Fibroblast of lung (primary cell): Measurements from ENCODE around the gene ADGRV1.
"Not testable (repeated sequence)": the region's sequence is repeated elsewhere in the genome, so short reads cannot be mapped to it uniquely, and the experiment has no call there.

Source experiments
- CTCF ChIP-seq, 2 donors: IDR thresholded peaks in 1 of 2; conservative IDR thresholded peaks in 1 of 2; 1 replicate in 1 of 2; 2 replicates in 1 of 2; pipeline ENCODE4 v1.5.1; 2011 to 2012; ENCODE audit warnings: low read length in 2 of 2, control low read depth in 1 of 2, inconsistent platforms in 1 of 2, low read depth in 1 of 2, mild to moderate bottlenecking in 1 of 2
- EZH2 ChIP-seq: IDR thresholded peaks from 2 replicates; pipeline ENCODE4 v1.5.1; 2012; ENCODE audit warnings: low read length, control low read depth, mild to moderate bottlenecking; ENCODE audit errors: missing control alignments

- TF ChIP-seq CTCF (conservative IDR thresholded peaks at IDR 0.05 in 1 of 2, IDR thresholded peaks at IDR 0.05 in 1 of 2; ENCODE audit: low read depth in 1 of 2, low read length in 2 of 2); EZH2: not testable (repeated sequence)
Observed at GRCh38 chr5:90600307-90600706, 41.7 kb downstream of the ADGRV1 start.
